HK-2 (cell line): ENCODE measurements around the gene CTCFL.
"Not testable (repeated sequence)": the region's sequence is repeated elsewhere in the genome, so short reads cannot be mapped to it uniquely, and the experiment has no call there.

ENCODE experiments used
- DNase-seq: peaks from one replicate; pipeline ENCODE4 v3.0.0-alpha.2; 2018; ENCODE audit not compliant: unreplicated experiment

CTCFL gene

DNA sequence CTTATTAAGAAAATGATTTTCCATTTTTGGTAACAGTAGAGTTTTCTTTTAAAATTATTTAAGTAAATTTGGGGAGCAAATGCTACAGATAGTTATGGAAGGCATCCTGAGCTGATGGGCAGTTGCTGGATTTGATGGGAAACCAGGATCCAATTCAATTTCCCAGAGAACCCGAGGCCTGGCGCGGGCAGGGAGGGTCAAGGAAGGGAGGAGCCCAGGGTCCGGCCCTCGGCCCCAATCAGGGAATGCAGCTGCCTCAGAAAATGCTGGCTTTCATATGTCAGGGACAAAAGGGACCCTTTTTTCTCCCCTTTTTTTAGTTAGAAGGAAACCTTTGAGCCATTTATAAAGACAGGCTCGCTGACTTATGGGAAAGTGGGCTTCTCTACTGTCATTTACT is 42.1 kb downstream of the CTCFL start:
- DNase-seq, result no peak

- DNase-seq, result no peak
Measured at GRCh38 chr20:57482148-57482547, 42.8 kb downstream of the CTCFL start.

DNA sequence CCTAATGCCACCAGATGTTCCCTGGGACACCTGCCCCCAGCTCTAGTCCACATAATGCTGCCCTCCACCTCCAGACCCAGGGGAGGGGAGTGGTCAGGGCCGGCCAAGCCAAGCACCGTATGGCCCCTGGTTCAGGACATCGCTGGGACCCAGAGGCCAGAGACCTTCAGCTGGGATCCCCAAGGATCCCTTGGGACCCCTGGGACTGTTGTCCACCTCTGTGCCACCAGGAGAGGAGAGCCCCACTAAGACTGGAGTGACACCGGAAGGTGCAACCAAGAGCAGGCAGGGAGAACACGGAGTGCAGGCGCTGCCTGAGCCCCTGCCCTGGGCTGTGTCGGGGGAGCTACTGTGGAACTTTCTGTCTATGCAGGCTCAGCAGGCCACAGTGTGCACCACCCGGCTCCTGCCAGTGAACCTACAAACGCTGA is 43.6 kb downstream of the CTCFL start:
- no peak for DNase-seq

- no peak for DNase-seq
Measured at GRCh38 chr20:57480444-57481160, 44.3 kb downstream of the CTCFL start.

DNA sequence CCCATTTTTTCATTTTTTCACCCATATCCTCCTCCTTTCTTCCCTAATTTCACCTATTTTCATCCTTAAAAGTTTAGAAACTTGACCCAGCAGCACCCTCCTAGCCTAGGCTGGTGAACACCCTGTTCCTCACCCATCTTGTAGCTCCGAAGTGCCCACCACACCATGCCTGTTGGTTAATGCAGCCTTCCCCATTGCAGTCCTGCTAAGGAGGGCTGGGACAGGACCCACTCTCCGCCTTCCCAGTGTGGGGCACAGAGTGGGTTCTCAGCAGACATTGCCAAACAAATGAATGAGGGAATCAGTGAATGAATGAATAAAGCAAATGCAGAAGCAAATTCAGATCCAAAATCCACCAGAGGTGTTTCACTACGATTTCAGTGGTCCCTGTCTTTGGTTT is 45.7 kb downstream of the CTCFL start:
- DNase-seq, result no peak

- DNase-seq, result no peak
Measured at GRCh38 chr20:57478176-57478575, 46.8 kb downstream of the CTCFL start.

- DNase-seq, result no peak
Measured at GRCh38 chr20:57476641-57477461, 48.1 kb downstream of the CTCFL start.

- DNase-seq, result no peak
Measured at GRCh38 chr20:57476084-57476526, 48.8 kb downstream of the CTCFL start.

DNA sequence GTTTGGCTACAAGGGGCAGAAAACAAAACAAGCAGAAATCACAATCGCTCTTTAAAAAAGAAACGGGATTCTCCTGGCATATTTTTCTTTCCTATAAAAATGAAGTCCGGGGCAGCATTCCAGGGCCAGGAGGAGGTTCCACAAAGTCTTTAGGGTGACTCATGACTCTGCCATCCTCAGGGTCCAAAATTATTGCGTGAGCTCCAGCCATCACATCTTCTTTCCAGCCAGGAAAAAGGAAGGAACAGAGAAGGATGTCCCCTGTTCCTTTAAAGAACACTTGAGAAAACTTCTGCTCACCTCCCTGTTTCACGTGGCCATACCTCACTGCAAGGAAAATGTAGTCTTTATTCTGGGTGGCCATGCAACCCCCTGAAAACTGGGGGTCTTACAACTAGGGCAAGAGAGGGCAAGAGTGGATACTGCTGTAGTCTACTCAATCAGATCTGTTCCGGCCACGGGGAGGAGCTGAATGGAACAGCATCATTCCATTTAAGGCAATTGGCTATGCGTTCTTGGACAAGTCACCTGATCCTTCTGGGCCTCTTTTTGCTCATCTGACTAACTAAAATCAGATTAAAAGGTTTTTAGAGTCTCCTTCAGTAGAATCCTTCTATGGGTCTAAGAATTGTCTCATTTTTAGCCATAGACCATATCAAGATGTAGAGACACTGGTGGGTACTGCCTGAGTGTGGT is 49.4 kb downstream of the CTCFL start:
- no peak for DNase-seq

GRCh38 chr20:57474816-57475215 is 50.1 kb downstream of the CTCFL start:
- no peak for DNase-seq

- no peak for DNase-seq
Measured at GRCh38 chr20:57474205-57474604, 50.7 kb downstream of the CTCFL start.

DNA sequence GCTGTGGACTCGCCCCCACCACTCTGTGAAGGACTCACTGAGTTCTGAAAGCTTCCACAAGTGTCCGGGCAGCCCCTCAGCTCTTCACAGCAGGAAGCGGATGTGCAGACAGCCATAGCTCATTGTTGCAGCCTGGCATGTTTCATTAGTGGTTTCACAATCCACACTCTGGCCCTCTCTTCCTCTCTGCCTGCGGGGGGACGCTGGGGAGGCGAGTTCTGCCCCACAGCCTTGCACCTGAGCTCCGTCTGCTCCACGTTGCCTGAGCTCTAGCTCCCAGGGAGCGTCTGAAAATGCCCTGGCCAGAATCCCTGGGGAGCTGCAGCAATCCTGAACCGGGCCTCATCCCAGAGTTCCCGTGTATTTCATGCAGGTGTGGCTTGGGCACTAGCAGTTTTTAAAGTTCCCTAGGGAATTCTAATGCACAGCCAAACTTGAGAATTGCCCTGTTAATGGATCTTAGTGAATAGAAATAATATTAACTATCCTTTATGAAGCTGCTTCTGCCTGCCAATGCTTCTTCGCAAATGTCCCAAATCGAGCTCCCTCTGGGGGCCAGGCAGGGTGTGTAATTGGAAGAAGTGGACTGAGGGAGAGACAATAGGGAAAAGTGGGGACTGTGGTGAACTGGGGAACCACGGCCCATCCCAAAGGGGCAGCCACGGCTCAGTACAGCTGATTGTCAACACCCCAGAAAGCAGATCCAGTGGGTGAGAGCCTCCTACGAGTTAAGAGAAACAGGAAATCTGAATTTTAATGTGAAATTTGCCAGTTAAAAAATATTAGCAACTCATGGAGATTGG is 51.5 kb downstream of the CTCFL start:
- DNase-seq, result no peak

GRCh38 chr20:57472474-57472873 is 52.5 kb downstream of the CTCFL start:
- DNase-seq, result not testable (repeated sequence)

DNA sequence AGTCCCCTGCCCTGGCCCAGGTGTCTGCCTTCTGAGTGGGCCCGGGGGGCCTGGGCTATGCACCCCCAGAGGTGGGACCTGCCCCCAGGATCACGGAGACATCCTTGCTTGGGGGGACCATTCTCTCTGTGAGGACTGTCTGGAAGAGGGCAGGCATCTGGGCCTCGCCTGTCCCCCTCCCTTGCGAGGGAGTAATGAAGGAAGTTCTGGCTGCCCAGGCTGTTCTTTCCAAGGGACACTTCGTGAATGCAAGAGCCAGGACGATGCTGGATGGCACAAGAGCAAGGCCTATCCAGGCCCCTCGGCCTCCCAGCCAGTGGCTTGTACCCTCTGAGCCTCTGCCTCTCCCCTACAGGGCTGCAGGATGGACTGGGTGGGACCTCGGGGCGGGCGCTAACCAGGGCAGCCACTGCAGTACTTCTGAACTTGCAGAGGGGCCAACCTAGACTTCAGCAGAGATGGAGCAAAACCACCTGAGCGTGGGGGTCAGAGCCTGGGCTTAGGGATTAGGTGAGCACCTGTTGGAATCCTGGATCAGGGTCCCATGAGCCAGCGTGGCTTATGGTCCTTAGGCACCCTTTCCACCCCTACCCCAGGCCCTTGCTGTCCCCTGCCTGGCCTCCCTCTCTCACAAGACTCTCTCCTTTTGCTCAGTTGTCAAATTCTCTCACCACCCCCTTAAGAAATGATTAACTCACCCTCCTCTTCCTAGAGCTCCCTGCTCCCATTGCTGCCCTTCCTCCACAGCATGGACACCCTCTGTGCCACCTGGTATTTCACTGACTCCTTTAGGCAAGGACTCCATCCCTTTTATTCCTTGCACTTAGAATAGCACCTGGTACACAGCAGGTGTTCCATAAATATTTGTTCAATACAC is 53.2 kb downstream of the CTCFL start:
- no peak for DNase-seq

DNA sequence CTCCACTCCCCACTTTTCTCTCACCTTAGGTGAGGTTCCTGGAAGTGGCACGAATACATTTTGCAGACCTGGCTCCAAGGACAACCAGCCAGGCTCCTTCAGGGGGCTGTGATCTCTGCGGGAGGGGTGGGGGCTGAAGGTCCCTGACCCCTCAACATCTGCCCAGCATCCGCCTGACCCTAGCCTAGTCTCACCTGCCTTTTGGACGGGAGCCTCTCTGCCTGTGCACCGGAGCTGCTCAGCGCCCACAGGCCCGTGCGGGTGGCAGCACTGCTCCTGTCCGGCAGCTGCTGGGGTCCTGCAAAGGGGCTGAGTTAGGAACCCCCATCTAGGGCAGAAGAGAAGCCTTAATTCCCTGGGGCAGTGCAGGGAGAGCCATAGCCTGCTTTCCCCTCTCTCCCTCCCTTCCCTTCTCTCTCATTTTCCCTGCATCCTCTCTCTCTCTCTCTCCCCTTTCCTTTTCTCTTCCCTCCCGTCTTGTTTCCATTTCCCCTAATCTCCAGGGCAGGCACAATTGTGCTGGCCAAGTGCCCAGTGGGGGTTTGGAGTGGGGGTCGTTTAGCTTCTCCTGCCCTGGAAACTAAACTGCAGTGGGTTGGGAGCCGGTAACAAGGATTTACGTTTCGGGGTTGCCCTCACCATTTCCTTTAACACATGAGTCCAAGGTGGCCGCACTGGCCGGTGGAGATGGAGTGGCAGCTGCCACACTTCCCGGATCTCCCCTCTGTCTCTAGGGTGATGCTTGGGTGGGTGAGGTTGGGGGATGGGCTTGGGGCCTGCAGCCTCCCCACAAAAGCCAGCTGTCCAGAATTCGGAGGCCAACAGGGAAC is 54.1 kb downstream of the CTCFL start:
- no peak for DNase-seq

DNA sequence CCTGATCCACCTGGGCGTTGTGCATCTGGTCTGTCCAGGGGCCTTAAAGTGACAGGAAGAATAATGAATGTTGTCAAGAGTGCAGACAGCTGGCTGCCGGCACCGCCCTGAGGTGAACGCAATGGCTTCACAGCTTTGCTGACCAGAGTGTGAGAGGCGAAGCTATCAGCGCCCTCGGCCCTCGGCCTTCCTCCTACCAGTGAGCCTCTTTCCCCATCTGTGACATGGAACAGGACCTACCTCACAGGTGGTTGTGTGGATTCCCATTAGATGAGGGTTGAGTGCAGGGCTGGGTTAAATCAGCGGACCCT is 54.8 kb downstream of the CTCFL start:
- no peak for DNase-seq

- DNase-seq, result no peak
Measured at GRCh38 chr20:57469418-57470211, 55.3 kb downstream of the CTCFL start.

- DNase-seq, result no peak
Measured at GRCh38 chr20:57468523-57469417, 56.2 kb downstream of the CTCFL start.
